Germinal center (tissue), 1 donor: ENCODE results near the gene IL22.

ENCODE experiments used
- DNase-seq: peaks from one replicate; pipeline ENCODE4 v3.0.0; 2012; ENCODE audit warnings: mixed read lengths, low spot score

IL22 gene

GRCh38 chr12:68264158-68264855 is 10.9 kb upstream of the IL22 start:
- DNase-seq = no peak

- no peak for DNase-seq
Observed at GRCh38 chr12:68263366-68263765, 10.0 kb upstream of the IL22 start.

GRCh38 chr12:68261896-68262295 is 8.5 kb upstream of the IL22 start:
- no peak for DNase-seq

GRCh38 chr12:68260153-68260552 is 6.7 kb upstream of the IL22 start:
- DNase-seq = no peak

- no peak for DNase-seq
Observed at GRCh38 chr12:68259318-68259940, 6.0 kb upstream of the IL22 start.

- DNase-seq = no peak
Observed at GRCh38 chr12:68252077-68252476, 1.3 kb downstream of the IL22 start.

GRCh38 chr12:68250454-68250853 is 3.0 kb downstream of the IL22 start:
- DNase-seq = no peak

- no peak for DNase-seq
Observed at GRCh38 chr12:68247785-68248184, 5.6 kb downstream of the IL22 start.

- DNase-seq = no peak
Observed at GRCh38 chr12:68246350-68246749, 7.1 kb downstream of the IL22 start.

- DNase-seq = no peak
Observed at GRCh38 chr12:68245180-68246021, 8.0 kb downstream of the IL22 start.

- no peak for DNase-seq
Observed at GRCh38 chr12:68242777-68243176, 10.6 kb downstream of the IL22 start.

GRCh38 chr12:68240975-68241374 is 12.4 kb downstream of the IL22 start:
- DNase-seq = peak; percentile 71

- DNase-seq = no peak
Observed at GRCh38 chr12:68240079-68240478, 13.3 kb downstream of the IL22 start.

GRCh38 chr12:68239309-68239982 is 14.0 kb downstream of the IL22 start:
- no peak for DNase-seq

GRCh38 chr12:68237619-68238018 is 15.8 kb downstream of the IL22 start:
- DNase-seq = no peak

GRCh38 chr12:68237078-68237477 is 16.3 kb downstream of the IL22 start:
- DNase-seq = no peak

- peak; percentile 51 for DNase-seq
Observed at GRCh38 chr12:68236421-68237059, 16.9 kb downstream of the IL22 start.

GRCh38 chr12:68235576-68235975 is 17.8 kb downstream of the IL22 start:
- no peak for DNase-seq

GRCh38 chr12:68234140-68234539 is 19.3 kb downstream of the IL22 start:
- no peak for DNase-seq

GRCh38 chr12:68233498-68233897 is 19.9 kb downstream of the IL22 start:
- DNase-seq = no peak

- DNase-seq = no peak
Observed at GRCh38 chr12:68231691-68232090, 21.7 kb downstream of the IL22 start.

GRCh38 chr12:68231229-68231628 is 22.2 kb downstream of the IL22 start:
- DNase-seq = no peak
